Right lobe of liver (tissue), 4 donors: ENCODE measurements around the gene LIMCH1.

Experiments used
- POLR2A ChIP-seq: fragments of 450-650 bp; IDR thresholded peaks from one replicate; pipeline ENCODE4 v1.6.1; 2017; ENCODE audit warnings: antibody characterized with exemption, mild to moderate bottlenecking
- TF ChIP-seq, protein P1 (sequence below), 4 donors: fragments of 200-600 bp in 3 of 4; fragments of 450-650 bp in 1 of 4; IDR thresholded peaks; one replicate each; pipeline versions ENCODE4 v1.5.1 to v1.8.0; 2016 to 2022; ENCODE audit warnings: antibody characterized with exemption in 4 of 4, mild to moderate bottlenecking in 2 of 4
- donor health status: DM: no; HTN: no; CAD: no.
- donor health status: DM: no; HTN: no; CAD: no.
- donor health status: DM: no; HTN: yes; CAD: no.

DNA sequence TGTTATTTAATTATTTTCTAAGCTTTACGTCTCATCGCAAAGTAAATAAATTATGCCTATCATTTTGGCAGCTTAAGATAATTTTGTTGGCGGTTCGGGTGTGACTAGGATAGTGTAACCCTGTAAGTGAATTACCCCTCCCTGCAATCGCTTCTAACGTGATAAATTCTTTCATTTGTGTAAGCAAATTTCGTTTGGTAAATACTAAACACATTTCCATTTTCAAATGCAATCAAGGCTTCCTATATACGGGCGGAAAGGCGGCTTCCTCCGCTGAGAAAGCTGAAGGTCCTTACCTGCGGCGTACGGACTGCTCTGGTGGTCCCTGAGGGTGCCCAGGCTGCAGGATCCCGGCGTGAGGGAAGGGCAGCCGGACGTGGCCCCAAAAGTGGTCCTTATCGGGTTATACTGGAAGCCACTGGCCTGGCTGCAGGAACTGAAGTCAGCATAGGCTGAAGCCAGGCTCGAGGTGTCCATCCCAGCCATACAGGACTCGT lies 210.2 kb downstream of the LIMCH1 start:
- TF ChIP-seq, protein P1, sequence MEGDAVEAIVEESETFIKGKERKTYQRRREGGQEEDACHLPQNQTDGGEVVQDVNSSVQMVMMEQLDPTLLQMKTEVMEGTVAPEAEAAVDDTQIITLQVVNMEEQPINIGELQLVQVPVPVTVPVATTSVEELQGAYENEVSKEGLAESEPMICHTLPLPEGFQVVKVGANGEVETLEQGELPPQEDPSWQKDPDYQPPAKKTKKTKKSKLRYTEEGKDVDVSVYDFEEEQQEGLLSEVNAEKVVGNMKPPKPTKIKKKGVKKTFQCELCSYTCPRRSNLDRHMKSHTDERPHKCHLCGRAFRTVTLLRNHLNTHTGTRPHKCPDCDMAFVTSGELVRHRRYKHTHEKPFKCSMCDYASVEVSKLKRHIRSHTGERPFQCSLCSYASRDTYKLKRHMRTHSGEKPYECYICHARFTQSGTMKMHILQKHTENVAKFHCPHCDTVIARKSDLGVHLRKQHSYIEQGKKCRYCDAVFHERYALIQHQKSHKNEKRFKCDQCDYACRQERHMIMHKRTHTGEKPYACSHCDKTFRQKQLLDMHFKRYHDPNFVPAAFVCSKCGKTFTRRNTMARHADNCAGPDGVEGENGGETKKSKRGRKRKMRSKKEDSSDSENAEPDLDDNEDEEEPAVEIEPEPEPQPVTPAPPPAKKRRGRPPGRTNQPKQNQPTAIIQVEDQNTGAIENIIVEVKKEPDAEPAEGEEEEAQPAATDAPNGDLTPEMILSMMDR (IDR thresholded peaks at IDR 0.05), result no peak
- TF ChIP-seq POLR2A, result no peak
